Inferior parietal cortex (tissue), 1 donor: ENCODE results near the gene MT1B.
"Not testable (repeated sequence)": the region's sequence is repeated elsewhere in the genome, so short reads cannot be mapped to it uniquely, and the experiment has no call there.

Source experiments
- DNase-seq: peaks from one replicate; pipeline ENCODE4 v3.0.0-alpha.2; 2016; ENCODE audit errors: extremely low spot score

Gene MT1B

DNA sequence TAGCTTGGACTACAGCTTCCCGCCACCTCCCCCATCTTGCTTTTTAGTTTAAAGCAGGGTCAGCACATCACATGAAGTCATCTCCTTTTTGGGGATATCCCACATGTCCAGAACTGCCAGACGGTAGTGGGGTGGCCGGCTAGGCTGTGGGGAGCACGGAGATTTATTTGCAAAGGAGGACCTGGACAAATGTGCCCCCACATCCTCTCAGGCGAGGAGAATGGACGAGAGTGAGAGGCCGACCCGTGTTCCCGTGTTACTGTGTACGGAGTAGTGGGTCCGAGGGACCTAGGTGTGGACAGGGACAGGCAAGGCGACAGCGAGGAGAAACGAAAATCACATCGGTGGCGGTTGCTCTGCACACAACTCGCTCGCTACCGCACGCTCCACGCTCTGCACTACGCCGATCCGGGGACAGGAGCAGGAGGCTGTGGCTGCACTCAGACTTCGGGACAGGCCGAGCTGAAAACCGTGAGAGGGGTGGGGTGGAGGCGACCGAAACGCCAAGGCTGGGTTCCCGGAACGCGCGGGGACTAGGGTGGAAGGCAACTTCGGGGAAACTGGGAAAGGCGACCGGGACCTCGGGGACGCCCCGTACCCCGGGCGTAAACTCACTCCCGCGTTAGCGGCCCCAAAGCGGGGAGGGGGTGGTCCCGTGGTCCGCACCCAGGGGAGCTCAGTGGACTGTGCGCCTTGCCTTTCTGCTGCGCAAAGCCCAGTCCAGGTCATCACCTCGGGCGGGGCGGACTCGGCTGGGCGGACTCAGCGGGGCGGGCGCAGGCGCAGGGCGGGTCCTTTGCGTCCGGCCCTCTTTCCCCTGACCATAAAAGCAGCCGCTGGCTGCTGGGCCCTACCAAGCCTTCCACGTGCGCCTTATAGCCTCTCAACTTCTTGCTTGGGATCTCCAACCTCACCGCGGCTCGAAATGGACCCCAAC, 13.6 kb upstream of the MT1B start, which contains the start of gene MT1A:
Gene MT1A, plus strand, starts transcription at position 853 of the 937 bp plus-strand sequence. Its CDS starts 73 bp downstream, at position 926.
- DNase-seq = no peak

DNA sequence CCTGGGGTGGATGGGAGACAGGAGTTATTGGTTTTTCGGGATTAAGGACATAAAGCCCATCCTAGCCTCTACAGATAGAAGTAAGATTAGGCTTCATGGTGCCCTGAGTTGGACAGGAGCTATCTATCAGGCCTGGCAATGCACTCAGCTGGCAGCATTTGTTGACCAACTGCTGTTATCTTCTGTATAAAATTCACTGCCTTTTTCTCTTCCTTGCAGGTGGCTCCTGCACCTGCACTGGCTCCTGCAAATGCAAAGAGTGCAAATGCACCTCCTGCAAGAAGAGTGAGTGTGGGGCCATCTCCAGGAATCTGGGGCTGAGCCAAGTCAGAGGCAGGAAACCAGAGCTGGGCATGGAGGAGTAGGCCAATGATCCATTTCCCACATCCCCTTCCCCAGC, 12.6 kb upstream of the MT1B start:
- DNase-seq = no peak

DNA sequence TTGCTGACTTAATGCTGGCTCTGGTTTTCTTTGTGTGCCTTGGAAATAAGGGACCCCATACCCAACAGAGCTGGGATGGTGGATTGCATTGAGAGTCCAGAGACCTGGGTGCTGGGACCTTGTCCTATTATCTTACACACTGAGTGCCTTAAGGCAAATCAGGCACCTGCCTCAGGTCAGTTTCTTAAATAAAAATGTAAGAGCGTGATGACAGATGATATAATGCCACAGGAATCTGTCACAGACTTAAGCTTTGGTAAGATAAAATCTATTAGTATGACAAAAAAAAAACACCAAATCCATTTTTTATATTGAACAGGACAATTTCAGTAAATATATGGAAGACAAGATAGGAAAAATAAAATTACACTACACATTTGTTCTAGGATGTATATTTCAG, 11.6 kb upstream of the MT1B start:
- DNase-seq = no peak

DNA sequence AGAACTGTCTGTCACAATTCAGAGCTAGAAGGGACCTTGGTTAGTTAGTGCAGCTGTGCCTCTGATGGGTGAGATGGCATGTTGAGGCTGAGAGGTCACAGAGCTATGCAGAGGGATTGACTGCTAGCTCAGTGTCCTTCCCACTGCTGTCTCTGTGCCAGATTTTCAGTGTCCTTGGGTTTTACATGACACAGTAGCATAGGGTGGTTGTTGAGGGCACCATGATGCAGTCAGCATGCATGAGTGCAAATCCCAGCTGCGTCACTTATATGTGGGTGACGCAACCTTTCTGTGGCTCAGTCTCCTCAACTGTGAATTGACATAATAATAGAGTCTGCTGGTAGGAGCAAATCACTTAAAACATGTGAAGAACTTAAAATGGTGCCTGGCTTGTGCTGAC, 10.5 kb upstream of the MT1B start:
- no peak for DNase-seq

DNA sequence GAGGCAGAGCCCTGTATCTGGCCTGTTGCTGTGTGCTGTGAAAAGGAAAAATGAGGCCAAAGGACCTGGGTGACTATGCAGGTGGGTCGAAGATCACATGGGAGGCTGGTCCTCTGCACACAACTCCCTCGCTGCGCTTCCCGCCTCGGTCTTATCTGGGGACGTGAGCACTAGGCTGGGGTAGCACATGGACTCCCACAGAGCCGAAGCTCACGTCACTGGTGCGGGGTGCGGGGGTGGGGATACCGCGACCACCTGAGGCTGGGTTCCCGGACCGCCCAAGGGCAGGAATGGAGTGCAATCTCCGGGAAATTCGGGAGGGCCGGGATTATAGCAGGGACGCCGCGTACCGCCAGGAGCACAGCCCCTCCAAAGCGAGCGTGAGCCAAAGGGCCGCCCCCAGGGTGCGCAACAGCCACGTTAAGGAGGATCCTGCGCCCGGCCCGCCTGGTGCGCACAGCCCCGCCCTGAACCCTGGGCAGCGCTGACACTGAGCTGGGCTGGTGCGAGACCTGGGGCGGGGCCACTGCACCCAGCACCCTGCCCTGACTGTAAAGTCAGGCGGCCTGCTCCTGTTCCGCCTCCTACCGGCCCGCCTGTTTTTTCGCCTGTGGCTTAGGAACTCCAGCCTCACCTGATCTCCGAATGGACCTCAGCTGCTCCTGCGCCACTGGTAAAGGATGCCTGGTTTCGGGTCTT, 8.5 kb upstream of the MT1B start:
- no peak for DNase-seq

DNA sequence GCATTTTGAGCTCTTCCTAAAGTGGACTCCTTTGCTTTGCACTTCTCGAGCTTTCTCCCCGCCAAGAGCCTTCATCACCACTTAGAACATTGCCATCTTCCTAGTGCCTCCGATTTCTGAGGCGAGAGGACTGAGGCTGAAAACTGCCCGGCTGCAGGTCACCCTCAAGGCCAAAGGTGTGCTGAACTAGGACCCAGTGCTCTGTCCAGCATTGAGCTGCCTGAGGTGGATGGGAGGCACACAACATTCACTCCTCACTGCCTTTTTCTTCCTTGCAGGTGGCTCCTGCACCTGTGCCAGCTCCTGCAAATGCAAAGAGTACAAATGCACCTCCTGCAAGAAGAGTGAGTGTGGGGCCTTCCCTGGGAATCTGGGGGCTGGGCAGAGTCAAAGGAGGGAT, 7.9 kb upstream of the MT1B start:
- DNase-seq = no peak

DNA sequence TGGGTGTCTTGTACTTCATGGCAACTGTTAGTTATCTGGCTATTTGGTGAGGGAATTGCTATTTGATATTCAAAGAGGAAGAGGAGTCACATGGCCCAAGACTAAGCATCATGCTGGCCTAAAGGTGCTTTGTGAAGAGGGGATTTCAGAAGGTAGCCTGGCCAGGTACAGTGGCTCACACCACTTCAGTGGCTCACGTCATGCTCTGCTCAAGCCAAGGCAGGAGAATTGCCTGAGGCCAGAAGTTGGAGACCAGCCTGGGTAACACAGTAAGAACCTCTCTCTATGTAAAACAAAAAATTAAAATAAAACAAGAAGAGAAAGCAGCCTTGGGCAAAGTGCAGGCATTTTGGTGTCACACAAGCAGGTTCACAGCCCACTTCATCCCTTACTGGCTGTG, 6.4 kb upstream of the MT1B start:
- no peak for DNase-seq

DNA sequence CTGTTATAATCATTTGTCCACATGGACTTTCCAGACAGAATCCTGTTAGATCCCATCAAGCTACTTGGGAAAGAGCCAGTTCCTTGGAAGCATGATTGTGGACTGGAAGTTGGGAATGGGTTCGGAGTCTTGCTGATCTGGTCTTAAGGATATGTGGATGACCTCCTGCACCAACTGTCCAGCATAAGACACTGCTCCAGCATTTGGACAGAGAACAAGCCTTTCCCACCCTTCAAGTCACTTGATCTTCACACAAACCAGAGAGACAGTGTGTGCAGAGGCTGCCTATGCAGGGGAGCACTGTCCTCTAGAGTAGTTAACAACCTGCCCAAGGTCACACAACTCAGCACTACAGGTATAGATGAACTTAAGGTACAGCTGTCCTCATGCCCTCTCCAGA, 5.8 kb upstream of the MT1B start:
- DNase-seq = no peak

DNA sequence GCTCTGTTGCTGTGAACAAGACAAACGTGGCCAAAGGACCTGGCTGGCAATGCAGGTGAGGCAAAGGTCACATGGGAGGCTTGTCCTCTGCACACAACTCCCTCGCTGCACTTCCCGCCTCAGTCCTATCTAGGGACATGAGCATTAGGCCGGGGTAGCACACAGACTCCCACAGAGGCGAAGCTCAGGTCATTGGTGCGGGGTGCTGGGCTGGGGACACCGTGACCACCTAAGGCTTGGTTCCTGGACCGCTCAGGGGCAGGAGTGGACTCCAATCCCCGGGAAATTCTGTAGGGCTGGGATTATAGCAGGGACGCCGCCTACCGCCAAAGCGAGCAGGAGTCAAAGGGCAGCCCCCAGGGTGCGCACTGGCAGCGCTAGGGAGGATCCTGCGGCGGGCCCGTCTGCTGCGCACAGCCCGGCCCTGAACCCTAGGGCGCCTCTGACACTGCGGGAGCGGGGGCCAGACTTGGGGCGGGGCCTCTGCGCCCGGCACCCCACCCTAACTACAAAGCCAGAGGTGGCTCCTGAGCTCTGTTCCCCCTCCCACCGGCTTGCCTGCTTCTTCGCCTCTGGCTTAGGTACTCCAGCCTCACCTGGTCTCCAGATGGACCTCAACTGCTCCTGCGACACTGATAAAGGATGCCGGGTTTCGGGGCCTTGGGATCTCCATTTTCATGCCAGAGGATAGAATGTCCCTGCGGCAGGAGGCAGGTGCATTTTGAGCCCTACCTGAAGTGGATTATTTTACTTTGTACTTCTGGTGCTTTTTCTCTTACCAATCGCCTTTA, 3.9 kb upstream of the MT1B start:
- no peak for DNase-seq

DNA sequence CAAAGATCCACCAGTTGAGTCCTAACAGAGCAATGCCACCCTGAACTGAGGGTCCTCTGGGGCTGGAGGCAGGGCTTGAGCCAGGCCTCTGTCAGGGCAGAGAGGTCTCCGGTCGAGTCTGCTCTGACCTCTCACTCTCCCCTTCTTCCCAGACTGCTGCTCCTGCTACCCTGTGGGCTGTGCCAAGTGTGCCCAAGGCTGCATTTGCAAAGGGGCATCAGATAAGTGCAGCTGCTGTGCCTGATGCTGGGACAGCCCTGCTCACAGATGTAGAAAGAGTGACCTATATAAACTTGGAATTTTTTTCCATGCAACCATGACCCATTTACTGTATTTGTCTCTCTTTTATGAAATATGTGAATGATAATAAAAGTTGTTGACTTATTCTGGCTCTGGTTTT, 2.4 kb upstream of the MT1B start:
- no peak for DNase-seq

DNA sequence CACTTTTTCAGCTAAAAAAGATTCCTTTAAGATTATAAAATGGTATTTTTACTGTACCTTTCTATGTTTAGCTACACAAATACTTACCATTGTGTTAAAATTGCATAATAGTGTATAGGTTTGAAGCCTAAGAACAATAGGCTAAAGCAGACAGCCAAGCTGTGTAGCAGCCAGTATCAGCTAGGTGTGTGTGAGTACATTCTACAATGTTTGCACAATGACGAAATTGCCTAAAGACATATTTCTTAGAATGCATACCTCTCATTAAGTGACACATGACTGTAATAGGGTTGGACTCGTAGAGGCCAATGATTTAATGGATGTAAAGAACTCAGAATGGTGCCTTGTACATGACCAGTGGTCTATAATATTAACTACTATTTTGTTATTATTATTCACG, 1.9 kb upstream of the MT1B start:
- DNase-seq = no peak

DNA sequence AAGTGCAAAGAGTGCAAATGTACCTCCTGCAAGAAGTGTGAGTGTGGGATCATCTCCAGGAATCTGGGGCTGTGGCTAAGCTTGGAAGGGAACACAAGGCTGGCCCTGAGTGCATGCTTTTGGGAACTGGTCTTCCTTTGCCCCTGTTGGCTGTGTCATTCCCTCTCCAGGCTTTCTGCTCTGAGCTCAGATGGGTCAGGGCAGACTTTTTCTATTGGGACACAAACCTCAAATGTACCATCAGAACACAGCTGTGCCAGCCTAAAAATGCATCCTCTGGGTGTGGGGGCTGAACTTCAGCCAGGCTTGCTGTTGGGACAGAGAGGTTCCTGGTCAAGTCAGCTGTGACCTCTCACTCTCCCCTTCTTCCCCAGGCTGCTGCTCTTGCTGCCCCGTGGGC, 914 bp downstream of the MT1B start:
- no peak for DNase-seq

DNA sequence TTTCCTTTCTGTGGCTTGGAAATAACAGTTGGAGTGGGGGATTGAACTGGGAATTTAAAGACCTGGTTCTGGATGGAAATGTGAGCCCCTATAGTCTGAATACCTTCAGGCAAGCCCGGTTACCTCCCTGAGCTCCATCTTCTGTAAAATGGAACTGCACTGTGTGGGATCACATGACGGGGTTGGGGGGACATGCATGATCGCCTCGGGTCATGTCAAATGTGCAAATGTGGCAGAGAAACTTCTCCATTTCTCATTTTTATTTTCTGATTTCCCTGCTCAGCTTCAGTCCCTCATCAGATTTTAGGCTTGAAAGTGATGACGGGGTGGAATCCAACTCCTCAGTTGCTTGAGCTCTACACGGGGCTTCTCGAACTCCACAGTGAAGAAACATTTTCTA, 1.5 kb downstream of the MT1B start:
- no peak for DNase-seq

DNA sequence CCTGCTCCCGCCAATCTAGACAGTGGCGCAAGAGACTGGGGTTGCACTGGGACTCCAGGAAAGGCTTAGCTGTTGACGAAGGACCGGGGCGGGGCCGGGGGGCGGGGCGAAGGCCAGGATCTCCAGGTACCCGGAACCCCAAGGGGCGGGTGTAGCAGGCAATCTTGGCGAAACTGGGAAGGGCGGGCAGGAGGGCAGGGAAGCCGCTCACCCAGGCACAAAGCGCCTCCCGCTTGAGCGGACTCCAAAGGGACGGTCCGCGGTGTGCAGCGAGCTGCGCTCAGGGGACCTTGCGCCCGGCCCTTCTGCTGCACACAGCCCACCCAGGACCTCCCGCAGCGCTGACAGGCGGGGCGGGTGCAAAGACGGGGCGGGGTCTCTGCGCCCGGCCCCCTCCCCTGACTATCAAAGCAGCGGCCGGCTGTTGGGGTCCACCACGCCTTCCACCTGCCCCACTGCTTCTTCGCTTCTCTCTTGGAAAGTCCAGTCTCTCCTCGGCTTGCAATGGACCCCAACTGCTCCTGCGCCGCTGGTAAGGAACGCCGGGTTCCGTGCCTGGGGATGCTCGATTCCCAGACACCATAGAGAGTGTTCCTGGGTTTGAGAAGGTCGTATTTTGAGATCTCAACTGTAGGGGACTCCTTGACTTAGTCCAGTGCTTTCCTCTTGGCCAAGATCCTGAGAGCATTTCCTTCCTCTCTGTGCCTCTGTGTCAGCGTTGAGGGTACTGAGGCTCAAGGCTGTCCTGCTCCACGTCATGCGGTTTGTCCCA, 6.1 kb downstream of the MT1B start, which contains the start of gene MT1F:
Gene MT1F, plus strand, starts transcription at position 405 of the 772 bp plus-strand sequence. Its CDS starts 100 bp downstream, at position 505.
- DNase-seq = no peak

DNA sequence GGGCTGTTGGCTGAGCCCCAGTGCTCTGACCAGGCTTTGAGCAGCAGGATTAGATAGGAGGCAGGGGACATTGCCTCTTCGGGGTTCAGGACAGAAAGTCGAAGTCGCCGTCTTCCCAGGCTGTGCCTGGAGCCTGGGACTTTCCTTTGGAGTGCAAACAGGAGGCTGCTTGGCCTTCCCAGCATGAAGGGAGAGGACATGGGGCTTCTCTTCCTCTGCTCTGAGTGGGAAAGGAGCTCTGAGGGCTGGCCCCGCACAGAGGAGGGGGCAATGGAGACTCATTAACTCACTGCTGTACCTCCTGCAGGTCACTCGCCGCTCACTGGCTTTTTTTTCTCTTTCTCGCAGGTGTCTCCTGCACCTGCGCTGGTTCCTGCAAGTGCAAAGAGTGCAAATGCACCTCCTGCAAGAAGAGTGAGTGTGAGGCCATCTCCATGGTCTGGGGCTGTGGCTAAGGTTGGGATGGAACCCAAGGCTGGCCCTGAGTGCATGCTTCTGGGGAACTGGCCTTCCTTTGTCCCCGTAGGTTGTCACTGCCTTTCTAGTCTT, 6.7 kb downstream of the MT1B start:
- DNase-seq = no peak

DNA sequence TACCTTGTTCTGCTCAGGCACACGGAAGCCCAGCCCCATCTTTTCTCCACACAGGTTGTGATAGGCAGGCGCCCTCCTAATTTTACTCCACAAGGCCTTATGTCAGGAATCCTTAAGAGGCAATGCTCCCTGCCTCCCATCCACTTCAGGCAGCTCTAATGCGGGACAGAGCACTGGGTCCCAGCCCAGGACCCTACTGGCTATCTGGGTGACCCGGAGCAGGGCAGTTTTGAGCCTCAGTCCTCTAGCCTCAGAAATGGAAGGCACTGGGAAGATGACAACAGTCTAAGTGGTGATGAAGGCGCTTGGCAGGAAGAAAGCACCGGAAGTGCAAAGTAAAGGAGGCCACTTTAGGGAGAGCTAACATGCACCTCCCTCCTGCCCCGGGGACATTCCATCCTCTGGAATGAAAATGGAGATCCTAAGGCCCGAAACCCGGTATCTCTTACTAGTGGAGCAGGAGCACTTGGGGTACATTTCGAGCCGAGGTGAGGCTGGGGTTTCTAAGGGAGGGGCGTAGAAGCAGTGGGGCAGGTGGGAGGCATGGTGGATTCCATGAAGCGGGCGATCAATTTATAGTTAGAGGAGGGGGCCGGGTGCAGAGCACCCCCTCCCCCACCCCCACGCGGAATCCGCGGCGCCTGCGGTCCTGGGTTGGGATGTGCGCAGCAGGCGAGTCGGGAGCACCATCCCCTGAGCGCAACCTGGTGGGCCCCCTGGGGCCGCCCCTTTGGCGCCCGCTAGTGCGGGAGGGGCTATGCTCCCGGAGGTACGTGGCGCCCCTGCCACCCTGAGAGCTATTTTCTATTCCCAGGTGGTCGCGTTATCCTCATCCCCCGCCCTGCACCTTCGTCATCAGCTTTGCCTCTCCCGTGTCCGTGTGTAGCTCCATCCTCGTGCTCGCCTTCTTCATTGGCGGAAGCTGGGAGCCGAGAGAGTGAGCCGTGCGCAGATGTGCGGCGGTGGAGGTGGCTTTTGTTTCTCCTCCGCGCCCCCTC, 11.0 kb downstream of the MT1B start:
- DNase-seq = no peak

DNA sequence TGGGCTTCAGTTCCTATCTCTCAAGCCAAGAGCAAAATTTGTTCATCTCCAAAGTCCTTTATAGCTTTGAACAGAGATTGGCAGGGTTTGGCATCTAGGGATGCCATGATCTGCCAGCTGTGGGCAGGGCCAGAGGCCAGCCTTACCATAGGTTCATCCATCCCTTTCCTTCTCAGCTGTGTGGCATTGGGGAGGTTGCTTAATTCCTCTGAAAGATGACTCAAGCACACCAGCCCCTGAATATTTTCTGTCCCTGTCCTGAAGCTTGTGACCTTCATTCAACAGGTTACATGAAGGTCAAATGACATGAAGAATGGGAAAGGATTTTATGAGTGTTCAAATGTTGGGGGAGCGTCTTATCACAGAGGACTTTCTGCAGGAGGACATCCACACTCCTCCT, 12.8 kb downstream of the MT1B start:
- no peak for DNase-seq

DNA sequence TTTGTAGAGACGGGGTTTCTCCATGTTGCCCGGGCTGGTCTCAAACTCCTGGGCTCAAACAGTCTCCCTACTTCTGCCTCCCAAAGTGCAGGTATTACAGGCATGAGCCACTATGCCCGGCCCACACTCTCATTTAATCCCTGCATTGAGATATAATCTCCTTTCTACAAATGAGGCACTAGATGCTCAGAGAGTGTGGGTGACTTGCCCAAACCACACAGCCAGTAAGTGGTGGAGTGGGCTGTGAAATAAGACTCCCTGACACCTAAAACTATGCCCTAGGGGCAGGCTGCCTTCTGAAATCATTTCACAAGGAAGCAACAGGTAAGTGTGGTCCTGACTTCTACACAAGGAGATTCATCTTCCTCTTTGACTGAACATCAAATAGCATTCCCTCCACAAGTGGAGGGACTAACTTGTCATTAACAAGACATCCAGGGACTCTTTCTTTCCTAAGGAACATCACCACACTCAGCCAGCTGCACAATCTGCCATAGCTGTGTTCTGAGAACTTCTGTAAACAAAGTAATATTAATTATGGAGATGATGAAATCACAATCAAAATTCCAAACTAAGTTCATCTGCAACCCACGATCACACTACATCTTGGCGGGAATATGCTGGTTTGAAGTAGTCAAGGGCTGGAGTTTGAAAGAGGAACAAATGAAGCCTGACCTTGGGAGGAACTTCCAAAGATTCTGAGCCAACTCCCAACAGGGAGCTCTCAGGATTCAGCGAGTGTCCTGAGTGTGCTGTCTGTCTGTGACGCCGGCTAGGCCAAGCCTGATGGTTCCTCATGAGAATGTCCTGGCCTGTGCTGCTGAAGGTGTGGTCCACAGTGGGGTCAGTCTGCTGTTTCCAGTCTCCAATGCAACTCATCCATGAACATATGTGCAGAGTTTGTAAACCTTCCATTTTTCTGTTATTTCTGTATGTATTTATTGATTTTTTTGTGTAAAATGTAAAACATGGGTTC, 13.9 kb downstream of the MT1B start:
- not testable (repeated sequence) for DNase-seq
